Upper lobe of left lung (tissue), 4 donors: ENCODE measurements around the gene GDF2.

ENCODE experiments used
- POLR2A ChIP-seq, 4 donors: fragments of 450-650 bp; IDR thresholded peaks; one replicate each; pipeline ENCODE4 v1.5.1; 2016 to 2017; ENCODE audit warnings: antibody characterized with exemption in 4 of 4, mild to moderate bottlenecking in 2 of 4
- TF ChIP-seq, protein P1 (sequence below), 6 experiments: fragments of 450-650 bp in 4 of 6; fragments of 200-600 bp in 2 of 6; sonication (generic) in 2 of 6; IDR thresholded peaks; one replicate each; pipeline ENCODE4 v1.5.1; 2016 to 2019; ENCODE audit warnings: antibody characterized with exemption in 6 of 6

DNA sequence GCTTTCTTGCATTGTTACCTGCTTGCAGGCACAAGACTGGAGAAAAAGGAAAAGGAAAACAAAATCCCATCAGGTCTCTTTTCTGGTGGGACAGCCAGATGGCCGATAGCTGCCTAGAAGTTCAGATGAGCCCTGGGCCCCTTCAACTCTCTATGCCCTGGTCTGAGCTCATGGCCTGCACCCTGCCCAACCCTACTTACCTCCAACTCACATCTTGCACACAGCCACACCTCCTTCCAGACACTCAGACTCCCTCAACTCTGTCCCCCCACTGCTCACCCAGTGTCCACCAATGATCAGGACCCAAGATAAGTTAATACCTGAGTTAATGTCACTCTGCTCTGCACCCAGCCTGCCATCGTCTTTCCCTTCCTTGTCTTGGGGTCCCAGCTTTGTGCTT, 36.8 kb downstream of the GDF2 start:
- TF ChIP-seq, protein P1, sequence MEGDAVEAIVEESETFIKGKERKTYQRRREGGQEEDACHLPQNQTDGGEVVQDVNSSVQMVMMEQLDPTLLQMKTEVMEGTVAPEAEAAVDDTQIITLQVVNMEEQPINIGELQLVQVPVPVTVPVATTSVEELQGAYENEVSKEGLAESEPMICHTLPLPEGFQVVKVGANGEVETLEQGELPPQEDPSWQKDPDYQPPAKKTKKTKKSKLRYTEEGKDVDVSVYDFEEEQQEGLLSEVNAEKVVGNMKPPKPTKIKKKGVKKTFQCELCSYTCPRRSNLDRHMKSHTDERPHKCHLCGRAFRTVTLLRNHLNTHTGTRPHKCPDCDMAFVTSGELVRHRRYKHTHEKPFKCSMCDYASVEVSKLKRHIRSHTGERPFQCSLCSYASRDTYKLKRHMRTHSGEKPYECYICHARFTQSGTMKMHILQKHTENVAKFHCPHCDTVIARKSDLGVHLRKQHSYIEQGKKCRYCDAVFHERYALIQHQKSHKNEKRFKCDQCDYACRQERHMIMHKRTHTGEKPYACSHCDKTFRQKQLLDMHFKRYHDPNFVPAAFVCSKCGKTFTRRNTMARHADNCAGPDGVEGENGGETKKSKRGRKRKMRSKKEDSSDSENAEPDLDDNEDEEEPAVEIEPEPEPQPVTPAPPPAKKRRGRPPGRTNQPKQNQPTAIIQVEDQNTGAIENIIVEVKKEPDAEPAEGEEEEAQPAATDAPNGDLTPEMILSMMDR (IDR thresholded peaks at IDR 0.05) = no peak
- TF ChIP-seq POLR2A (IDR thresholded peaks at IDR 0.05) = no peak
